ENCODE measurements around the gene GLUL. TPM values are rescaled to one million over a fixed set of nuclear protein-coding genes. Genes with fewer than 3 reads are reported as not detected.

GLUL gene
- total RNA-seq, 2 donors from 2014 or later: 621 to 1,699 TPM

GRCh38 chr1:182366596-182366995 lies 25.0 kb downstream of the GLUL start:
- H3K9me3 ChIP-seq: no peaks in the 10 kb centered on the region
- H3K27me3 ChIP-seq: no peaks in the 10 kb centered on the region
- ATAC-seq (no peak), DNase-seq (no peak)
- no peak overlapping the region for H3K27ac ChIP-seq
- H3K4me1 ChIP-seq: no peaks in the 10 kb centered on the region
- TF ChIP-seq POLR2A (IDR thresholded peaks at IDR 0.05) (no peak), CTCF (IDR thresholded peaks at IDR 0.05) (no peak)
- 91 to 97% methylated on average over 2 of the region's 2 CpGs for WGBS, 2 donors
- H3K36me3 ChIP-seq (replicated peaks in 1 of 2; ENCODE audit: insufficient read depth in 1 of 2, low read depth in 2 of 2): no peaks in the 10 kb centered on the region
- intact Hi-C loops (cut with DNase I): no loop called here
- H3K4me3 ChIP-seq: no peak overlapping the region

- no peaks in the 10 kb centered on the region for H3K27me3 ChIP-seq
- H3K27ac ChIP-seq: no peak overlapping the region
- no peaks in the 10 kb centered on the region for H3K36me3 ChIP-seq (replicated peaks in 1 of 2; ENCODE audit: insufficient read depth in 1 of 2, low read depth in 2 of 2)
- no peaks in the 10 kb centered on the region for H3K4me1 ChIP-seq
- intact Hi-C loops (cut with DNase I): no loop called here
- no peak for TF ChIP-seq POLR2A (IDR thresholded peaks at IDR 0.05)
- no peak for TF ChIP-seq CTCF (IDR thresholded peaks at IDR 0.05)
- DNase-seq (no peak), ATAC-seq (no peak)
- 64 to 68% methylated on average over 7 of the region's 7 CpGs for WGBS, 2 donors
- H3K9me3 ChIP-seq: no peaks in the 10 kb centered on the region
- no peak overlapping the region for H3K4me3 ChIP-seq
Observed at GRCh38 chr1:182359645-182360044, 31.9 kb downstream of the GLUL start.

- ATAC-seq (no peak), DNase-seq (no peak)
- intact Hi-C loops (cut with DNase I): no loop called here
- Histone ChIP-seq H3K27ac (no peak overlapping the region), H3K36me3 (replicated peaks in 1 of 2; ENCODE audit: insufficient read depth in 1 of 2, low read depth in 2 of 2) (no peaks in the 10 kb centered on the region), H3K4me3 (no peak overlapping the region), H3K27me3 (no peaks in the 10 kb centered on the region), H3K9me3 (no peaks in the 10 kb centered on the region), H3K4me1 (no peaks in the 10 kb centered on the region)
- 84 to 89% methylated on average over 4 of the region's 4 CpGs for WGBS, 2 donors
- TF ChIP-seq CTCF (IDR thresholded peaks at IDR 0.05): no peak
- no peak for TF ChIP-seq POLR2A (IDR thresholded peaks at IDR 0.05)
Observed at GRCh38 chr1:182357913-182358312, 33.7 kb downstream of the GLUL start.

- Histone ChIP-seq H3K9me3 (no peaks in the 10 kb centered on the region), H3K4me3 (no peak overlapping the region), H3K36me3 (replicated peaks in 1 of 2; ENCODE audit: insufficient read depth in 1 of 2, low read depth in 2 of 2) (no peaks in the 10 kb centered on the region), H3K27ac (no peak overlapping the region), H3K4me1 (no peaks in the 10 kb centered on the region), H3K27me3 (no peaks in the 10 kb centered on the region)
- ATAC-seq (no peak), DNase-seq (no peak)
- intact Hi-C loops (cut with DNase I): no loop called here
- TF ChIP-seq CTCF (IDR thresholded peaks at IDR 0.05) (no peak), POLR2A (IDR thresholded peaks at IDR 0.05) (no peak)
- 73 to 74% methylated on average over 2 of the region's 2 CpGs for WGBS, 2 donors
Observed at GRCh38 chr1:182357171-182357570, 34.4 kb downstream of the GLUL start.

GRCh38 chr1:182355723-182356098 lies 35.9 kb downstream of the GLUL start:
- ATAC-seq (no peak), DNase-seq (no peak)
- Histone ChIP-seq H3K9me3 (no peaks in the 10 kb centered on the region), H3K4me1 (no peaks in the 10 kb centered on the region), H3K27ac (no peak overlapping the region), H3K4me3 (no peak overlapping the region), H3K36me3 (replicated peaks in 1 of 2; ENCODE audit: insufficient read depth in 1 of 2, low read depth in 2 of 2) (no peaks in the 10 kb centered on the region), H3K27me3 (no peaks in the 10 kb centered on the region)
- intact Hi-C loops (cut with DNase I): no loop called here
- TF ChIP-seq POLR2A (IDR thresholded peaks at IDR 0.05) (no peak), CTCF (IDR thresholded peaks at IDR 0.05) (no peak)
- WGBS, 2 donors: 82 to 86% methylated on average over 2 of the region's 2 CpGs
